K562 (cell line): Measurements from ENCODE around the gene PPAT. TPM values are rescaled to one million over a fixed set of nuclear protein-coding genes. Genes with fewer than 3 reads are reported as not detected.

ENCODE experiments used
- NFYB ChIP-seq: IDR thresholded peaks from 2 replicates; pipeline ENCODE4 v1.6.1; 2011; ENCODE audit warnings: mild to moderate bottlenecking, moderate library complexity; ENCODE audit not compliant: insufficient read length; ENCODE audit errors: extremely low read depth
- PTRF ChIP-seq: fragments of 450-650 bp; IDR thresholded peaks from 2 replicates; pipeline ENCODE4 v1.6.1; 2016; ENCODE audit warnings: mild to moderate bottlenecking, missing genetic modification characterization, missing compliant biosample characterization
- RBM17 ChIP-seq: fragments of 200-400 bp; formaldehyde crosslinking; IDR thresholded peaks from 2 replicates; pipeline ENCODE4 v1.6.1; 2017; ENCODE audit warnings: low read depth, mild to moderate bottlenecking, low read length, borderline replicate concordance
- RNF219 ChIP-seq: fragments of 250-450 bp; sonication (Bioruptor Pico); IDR thresholded peaks from 2 replicates; pipeline ENCODE4 v1.5.0; 2022; ENCODE audit warnings: mild to moderate bottlenecking
- SPI1 ChIP-seq: IDR thresholded peaks from 2 replicates; pipeline ENCODE4 v1.6.1; 2011; ENCODE audit warnings: low read depth, low read length, control low read depth, borderline replicate concordance
- THRAP3 ChIP-seq: fragments of 450-650 bp; IDR thresholded peaks from 2 replicates; pipeline ENCODE4 v1.6.1; 2016; ENCODE audit warnings: mild to moderate bottlenecking, inconsistent platforms, borderline replicate concordance
- ZNF23 ChIP-seq: fragments of 250-450 bp; sonication (Bioruptor Pico); IDR thresholded peaks from 2 replicates; pipeline ENCODE4 v1.4.0; 2020; ENCODE audit warnings: mild to moderate bottlenecking
- ZNF583 ChIP-seq: fragments of 250-450 bp; sonication (Bioruptor Pico); IDR thresholded peaks from 2 replicates; pipeline ENCODE4 v1.4.0; 2020
- ZNF717 ChIP-seq: fragments of 250-450 bp; sonication (Bioruptor Pico); IDR thresholded peaks from 2 replicates; pipeline ENCODE4 v1.5.0; 2021
- polyA plus RNA-seq, 8 experiments: library from polyadenylated mRNA; depleted of rRNA in 4 of 8; stranded (reverse) in 5 of 8; unstranded in 3 of 8; fragments of >200 nt; fragmentation: Nextera tagmentation in 2 of 8; fragmentation: Illumina TruSeq in 1 of 8; extraction: Ambion mirVana in 2 of 8; extraction: Trizol in 1 of 8; gene quantifications; 2 replicates each; pipeline versions ENCODE4 v1.2.1 to v1.2.3, GENCODE V29; 2011 to 2014; ENCODE audit warnings: inconsistent platforms in 1 of 8, missing spikeins in 1 of 8
- total RNA-seq, 7 experiments: library from RNA; depleted of rRNA in 6 of 7; stranded (reverse); fragments of >200 nt in 6 of 7; fragmentation: Illumina TruSeq in 2 of 7; extraction: Trizol in 2 of 7; gene quantifications; 2 replicates each; pipeline versions ENCODE4 v1.2.1 to v1.2.3, GENCODE V29; 2011 to 2021; ENCODE audit warnings: low replicate concordance in 1 of 7
- TF ChIP-seq, protein P1 (sequence below): fragments of 250-450 bp; sonication (Bioruptor Pico); IDR thresholded peaks from 2 replicates; pipeline ENCODE4 v1.8.0; 2021; ENCODE audit warnings: moderate library complexity, mild to moderate bottlenecking, inconsistent platforms
- TF ChIP-seq, protein P2 (sequence below): fragments of 150-350 bp; conservative IDR thresholded peaks from 2 replicates; pipeline ENCODE4 v1.6.1; 2014; ENCODE audit warnings: low read length
- TF ChIP-seq, protein P3 (sequence below), 2 experiments: fragments of 450-650 bp in 1 of 2; sonication (generic) in 1 of 2; formaldehyde crosslinking in 1 of 2; IDR thresholded peaks; 2 replicates each; pipeline versions ENCODE4 v1.7.1 to v1.9.0; 2016 to 2022; ENCODE audit warnings: inconsistent platforms in 1 of 2, mild to moderate bottlenecking in 1 of 2, missing genetic modification reagents in 1 of 2

The PPAT gene
- total and polyA plus RNA-seq, 9 of the 15 experiments (the other 6 are each of a cell fraction or from before 2014, with no cell fraction given), result 36.2 to 75.8 (median 55.5) TPM

DNA sequence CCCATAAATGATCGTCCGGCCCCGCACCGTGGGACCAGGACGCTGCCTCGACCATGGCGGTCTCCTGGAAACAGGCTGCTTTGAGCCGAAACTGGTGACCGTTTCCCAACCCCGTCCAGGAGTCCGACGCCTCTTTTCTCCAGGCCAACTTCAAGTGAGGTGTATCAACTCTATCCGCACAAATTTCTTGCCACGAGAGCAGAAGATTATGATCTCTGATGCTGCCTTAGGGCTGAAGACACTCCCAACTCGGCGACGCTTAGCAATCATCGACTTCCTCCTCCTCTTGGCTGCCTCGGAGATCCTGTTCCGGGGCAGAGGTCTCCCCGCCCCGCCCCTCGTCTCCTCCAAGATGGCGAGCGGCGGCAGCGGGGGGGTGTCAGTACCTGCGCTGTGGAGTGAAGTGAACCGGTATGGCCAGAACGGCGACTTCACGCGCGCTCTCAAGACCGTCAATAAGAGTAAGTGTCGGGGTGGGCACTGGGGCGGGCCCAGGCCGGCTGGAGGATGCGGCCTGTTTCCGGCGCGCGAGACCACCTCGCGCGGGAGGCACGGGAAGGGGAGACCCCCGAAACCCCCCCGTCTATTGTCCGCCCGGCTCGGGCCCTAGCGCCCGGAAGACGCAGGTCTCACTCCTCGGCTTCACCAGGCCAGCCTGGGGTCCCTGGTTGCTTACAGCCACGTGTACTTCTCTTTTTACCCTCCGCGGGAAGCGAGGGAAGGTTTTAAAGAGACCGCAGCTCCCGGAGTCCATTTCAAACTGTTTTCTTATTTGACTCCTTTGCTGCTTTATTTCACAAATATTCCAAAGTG lies 32.1 kb upstream of the PPAT start, which contains the start of gene SRP72 (continued):
- TF ChIP-seq, protein P1, sequence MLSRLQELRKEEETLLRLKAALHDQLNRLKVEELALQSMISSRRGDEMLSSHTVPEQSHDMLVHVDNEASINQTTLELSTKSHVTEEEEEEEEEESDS, result no peak
- TF ChIP-seq SPI1 (peak; percentile 77), ZNF583 (CRISPR knock-in tag) (no peak), ZNF717 (CRISPR knock-in tag) (no peak), NFYB (no peak), ZNF23 (no peak), PTRF (tag) (no peak), THRAP3 (no peak), RBM17 (no peak), RNF219 (CRISPR knock-in tag) (no peak)
- TF ChIP-seq, protein P2, sequence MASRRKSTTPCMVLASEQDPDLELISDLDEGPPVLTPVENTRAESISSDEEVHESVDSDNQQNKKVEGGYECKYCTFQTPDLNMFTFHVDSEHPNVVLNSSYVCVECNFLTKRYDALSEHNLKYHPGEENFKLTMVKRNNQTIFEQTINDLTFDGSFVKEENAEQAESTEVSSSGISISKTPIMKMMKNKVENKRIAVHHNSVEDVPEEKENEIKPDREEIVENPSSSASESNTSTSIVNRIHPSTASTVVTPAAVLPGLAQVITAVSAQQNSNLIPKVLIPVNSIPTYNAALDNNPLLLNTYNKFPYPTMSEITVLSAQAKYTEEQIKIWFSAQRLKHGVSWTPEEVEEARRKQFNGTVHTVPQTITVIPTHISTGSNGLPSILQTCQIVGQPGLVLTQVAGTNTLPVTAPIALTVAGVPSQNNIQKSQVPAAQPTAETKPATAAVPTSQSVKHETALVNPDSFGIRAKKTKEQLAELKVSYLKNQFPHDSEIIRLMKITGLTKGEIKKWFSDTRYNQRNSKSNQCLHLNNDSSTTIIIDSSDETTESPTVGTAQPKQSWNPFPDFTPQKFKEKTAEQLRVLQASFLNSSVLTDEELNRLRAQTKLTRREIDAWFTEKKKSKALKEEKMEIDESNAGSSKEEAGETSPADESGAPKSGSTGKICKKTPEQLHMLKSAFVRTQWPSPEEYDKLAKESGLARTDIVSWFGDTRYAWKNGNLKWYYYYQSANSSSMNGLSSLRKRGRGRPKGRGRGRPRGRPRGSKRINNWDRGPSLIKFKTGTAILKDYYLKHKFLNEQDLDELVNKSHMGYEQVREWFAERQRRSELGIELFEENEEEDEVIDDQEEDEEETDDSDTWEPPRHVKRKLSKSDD, result no peak
- TF ChIP-seq, protein P3, sequence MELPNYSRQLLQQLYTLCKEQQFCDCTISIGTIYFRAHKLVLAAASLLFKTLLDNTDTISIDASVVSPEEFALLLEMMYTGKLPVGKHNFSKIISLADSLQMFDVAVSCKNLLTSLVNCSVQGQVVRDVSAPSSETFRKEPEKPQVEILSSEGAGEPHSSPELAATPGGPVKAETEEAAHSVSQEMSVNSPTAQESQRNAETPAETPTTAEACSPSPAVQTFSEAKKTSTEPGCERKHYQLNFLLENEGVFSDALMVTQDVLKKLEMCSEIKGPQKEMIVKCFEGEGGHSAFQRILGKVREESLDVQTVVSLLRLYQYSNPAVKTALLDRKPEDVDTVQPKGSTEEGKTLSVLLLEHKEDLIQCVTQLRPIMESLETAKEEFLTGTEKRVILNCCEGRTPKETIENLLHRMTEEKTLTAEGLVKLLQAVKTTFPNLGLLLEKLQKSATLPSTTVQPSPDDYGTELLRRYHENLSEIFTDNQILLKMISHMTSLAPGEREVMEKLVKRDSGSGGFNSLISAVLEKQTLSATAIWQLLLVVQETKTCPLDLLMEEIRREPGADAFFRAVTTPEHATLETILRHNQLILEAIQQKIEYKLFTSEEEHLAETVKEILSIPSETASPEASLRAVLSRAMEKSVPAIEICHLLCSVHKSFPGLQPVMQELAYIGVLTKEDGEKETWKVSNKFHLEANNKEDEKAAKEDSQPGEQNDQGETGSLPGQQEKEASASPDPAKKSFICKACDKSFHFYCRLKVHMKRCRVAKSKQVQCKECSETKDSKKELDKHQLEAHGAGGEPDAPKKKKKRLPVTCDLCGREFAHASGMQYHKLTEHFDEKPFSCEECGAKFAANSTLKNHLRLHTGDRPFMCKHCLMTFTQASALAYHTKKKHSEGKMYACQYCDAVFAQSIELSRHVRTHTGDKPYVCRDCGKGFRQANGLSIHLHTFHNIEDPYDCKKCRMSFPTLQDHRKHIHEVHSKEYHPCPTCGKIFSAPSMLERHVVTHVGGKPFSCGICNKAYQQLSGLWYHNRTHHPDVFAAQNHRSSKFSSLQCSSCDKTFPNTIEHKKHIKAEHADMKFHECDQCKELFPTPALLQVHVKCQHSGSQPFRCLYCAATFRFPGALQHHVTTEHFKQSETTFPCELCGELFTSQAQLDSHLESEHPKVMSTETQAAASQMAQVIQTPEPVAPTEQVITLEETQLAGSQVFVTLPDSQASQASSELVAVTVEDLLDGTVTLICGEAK (IDR thresholded peaks at IDR 0.05), result peak; percentile 94
- TF ChIP-seq, protein P3 (CRISPR knock-in tag; IDR thresholded peaks at IDR 0.05), result no peak
